IPS-18a (cell line): ENCODE results near the gene REV1.

ENCODE experiments used
- H3K27ac ChIP-seq: one replicate; pipeline ENCODE4 v1.5.1; 2013; ENCODE audit warnings: low read length
- H3K27me3 ChIP-seq: one replicate; pipeline ENCODE4 v1.6.1; 2013; ENCODE audit warnings: mild to moderate bottlenecking, low read length; ENCODE audit not compliant: control insufficient read depth, insufficient read depth
- H3K36me3 ChIP-seq: one replicate; pipeline ENCODE4 v1.6.1; 2013; ENCODE audit warnings: low read depth, low read length; ENCODE audit not compliant: control insufficient read depth
- H3K4me1 ChIP-seq: one replicate; pipeline ENCODE4 v1.6.1; 2013; ENCODE audit warnings: low read depth, low read length; ENCODE audit not compliant: control insufficient read depth
- H3K4me3 ChIP-seq: one replicate; pipeline ENCODE4 v1.5.1; 2013; ENCODE audit warnings: low read length
- H3K9ac ChIP-seq: one replicate; pipeline ENCODE4 v1.6.1; 2013; ENCODE audit warnings: mild to moderate bottlenecking, low read length, moderate library complexity
- H3K9me3 ChIP-seq: one replicate; pipeline ENCODE4 v1.6.1; 2013; ENCODE audit warnings: low read depth, low read length; ENCODE audit not compliant: control insufficient read depth

The REV1 gene

DNA sequence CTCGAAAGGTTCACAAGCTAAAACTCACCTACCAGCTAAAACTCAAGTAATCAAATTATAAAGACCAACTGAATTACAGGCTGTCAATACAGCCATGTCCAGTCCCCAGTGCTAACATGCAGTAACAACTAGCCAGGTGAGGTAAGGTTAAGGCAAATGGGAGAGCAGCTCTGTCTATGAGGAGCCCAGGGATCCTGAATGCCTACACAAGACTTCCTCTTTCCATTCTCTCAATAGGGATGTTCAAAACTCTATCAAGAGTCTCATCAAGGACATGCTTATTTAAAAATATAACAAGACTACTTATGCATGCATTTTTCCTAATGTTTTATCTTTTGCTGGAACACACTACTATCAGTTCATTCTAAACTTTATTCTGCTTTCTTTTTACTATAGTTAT, 20.4 kb downstream of the REV1 start:
- Histone ChIP-seq H3K27ac (no peak overlapping the region), H3K4me3 (no peak overlapping the region), H3K9me3 (no peaks in the 10 kb centered on the region), H3K36me3 (no peaks in the 10 kb centered on the region), H3K27me3 (no peaks in the 10 kb centered on the region), H3K4me1 (peaks cover 28% of the 10 kb centered on the region), H3K9ac (no peak overlapping the region)

- H3K9ac ChIP-seq, result no peak overlapping the region
- no peaks in the 10 kb centered on the region for H3K27me3 ChIP-seq
- no peaks in the 10 kb centered on the region for H3K9me3 ChIP-seq
- H3K4me3 ChIP-seq, result no peak overlapping the region
- peaks cover 17% of the 10 kb centered on the region for H3K4me1 ChIP-seq
- no peak overlapping the region for H3K27ac ChIP-seq
- H3K36me3 ChIP-seq, result no peaks in the 10 kb centered on the region
Measured at GRCh38 chr2:99468155-99468554, 21.7 kb downstream of the REV1 start.

DNA sequence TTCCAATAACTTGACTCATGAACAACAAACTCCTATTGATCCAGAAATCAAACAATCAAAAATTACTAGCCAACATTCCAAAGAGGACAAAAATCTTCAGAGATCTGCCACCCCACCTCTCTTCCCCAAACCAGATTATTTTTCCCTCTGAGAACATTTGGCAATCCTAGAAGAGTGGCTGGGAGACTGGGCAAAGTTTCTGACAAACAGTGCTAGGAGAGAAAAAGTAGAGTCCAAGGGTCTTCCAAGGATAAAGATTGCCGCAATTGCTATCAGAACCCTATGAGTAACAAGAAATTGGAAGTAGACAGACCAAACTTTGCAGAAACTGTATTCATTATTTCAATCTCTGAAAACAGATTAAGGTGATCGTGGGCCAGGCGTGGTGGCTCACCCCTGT, 22.4 kb downstream of the REV1 start:
- Histone ChIP-seq H3K4me1 (peaks cover 13% of the 10 kb centered on the region), H3K9ac (no peak overlapping the region), H3K27me3 (no peaks in the 10 kb centered on the region), H3K4me3 (no peak overlapping the region), H3K27ac (no peak overlapping the region), H3K9me3 (no peaks in the 10 kb centered on the region), H3K36me3 (no peaks in the 10 kb centered on the region)

- Histone ChIP-seq H3K36me3 (peaks cover 26% of the 10 kb centered on the region), H3K27me3 (no peaks in the 10 kb centered on the region), H3K9ac (no peak overlapping the region), H3K27ac (no peak overlapping the region), H3K4me3 (no peak overlapping the region), H3K9me3 (no peaks in the 10 kb centered on the region), H3K4me1 (peaks cover 10% of the 10 kb centered on the region)
Measured at GRCh38 chr2:99461828-99462483, 27.9 kb downstream of the REV1 start.

GRCh38 chr2:99458529-99458928, 31.3 kb downstream of the REV1 start:
- Histone ChIP-seq H3K27ac (no peak overlapping the region), H3K27me3 (no peaks in the 10 kb centered on the region), H3K9me3 (no peaks in the 10 kb centered on the region), H3K9ac (no peak overlapping the region), H3K4me1 (peaks cover 10% of the 10 kb centered on the region), H3K4me3 (no peak overlapping the region), H3K36me3 (peaks cover 49% of the 10 kb centered on the region)

- Histone ChIP-seq H3K9ac (no peak overlapping the region), H3K36me3 (peaks cover 32% of the 10 kb centered on the region), H3K4me3 (no peak overlapping the region), H3K9me3 (no peaks in the 10 kb centered on the region), H3K27me3 (no peaks in the 10 kb centered on the region), H3K4me1 (no peaks in the 10 kb centered on the region), H3K27ac (no peak overlapping the region)
Measured at GRCh38 chr2:99451686-99452085, 38.1 kb downstream of the REV1 start.

DNA sequence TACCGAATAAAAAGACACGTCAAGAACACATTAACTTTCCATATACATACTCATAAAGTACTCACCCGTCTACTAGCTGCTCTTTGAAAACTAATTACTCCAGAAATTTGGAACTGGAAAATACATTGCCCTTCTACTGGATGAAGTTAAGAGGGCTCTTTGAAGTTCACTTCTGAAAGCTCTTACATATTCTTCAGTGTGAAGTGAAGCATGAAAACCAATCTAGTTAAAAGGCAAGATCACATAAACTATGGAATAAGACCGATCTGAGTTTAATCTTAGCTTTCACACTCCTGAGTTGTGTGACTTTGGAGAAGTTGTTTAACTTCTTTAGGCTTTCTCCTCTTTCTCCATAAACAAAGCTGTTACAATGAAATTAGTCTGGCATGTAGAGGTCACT, 38.5 kb downstream of the REV1 start:
- Histone ChIP-seq H3K4me3 (no peak overlapping the region), H3K4me1 (no peaks in the 10 kb centered on the region), H3K27me3 (no peaks in the 10 kb centered on the region), H3K9me3 (no peaks in the 10 kb centered on the region), H3K9ac (no peak overlapping the region), H3K27ac (no peak overlapping the region), H3K36me3 (peaks cover 28% of the 10 kb centered on the region)

DNA sequence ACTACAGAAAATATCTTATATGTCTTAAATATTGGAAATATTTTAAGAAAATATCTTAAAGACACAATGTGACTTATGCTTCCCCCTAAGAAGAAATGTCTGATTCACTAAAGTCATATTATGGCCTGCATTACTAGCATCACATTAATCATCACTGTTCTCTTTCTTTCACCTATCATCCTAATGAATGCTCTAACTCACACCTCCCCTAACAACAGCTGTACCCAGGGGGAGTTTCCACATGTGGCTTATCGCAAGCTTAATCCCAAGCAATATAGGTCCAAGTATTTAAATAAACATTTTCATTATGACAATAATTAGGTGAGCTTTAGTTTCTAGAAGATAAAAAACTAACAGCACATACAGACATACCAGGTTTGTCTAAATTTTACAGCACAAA, 39.6 kb downstream of the REV1 start:
- Histone ChIP-seq H3K27ac (no peak overlapping the region), H3K27me3 (no peaks in the 10 kb centered on the region), H3K4me1 (no peaks in the 10 kb centered on the region), H3K9me3 (no peaks in the 10 kb centered on the region), H3K36me3 (peaks cover 19% of the 10 kb centered on the region), H3K9ac (no peak overlapping the region), H3K4me3 (no peak overlapping the region)

GRCh38 chr2:99448556-99448955, 41.3 kb downstream of the REV1 start:
- Histone ChIP-seq H3K9ac (no peak overlapping the region), H3K36me3 (peaks cover 13% of the 10 kb centered on the region), H3K27me3 (no peaks in the 10 kb centered on the region), H3K4me1 (no peaks in the 10 kb centered on the region), H3K4me3 (no peak overlapping the region), H3K27ac (no peak overlapping the region), H3K9me3 (no peaks in the 10 kb centered on the region)

- Histone ChIP-seq H3K9ac (no peak overlapping the region), H3K36me3 (peaks cover 2% of the 10 kb centered on the region), H3K9me3 (no peaks in the 10 kb centered on the region), H3K4me1 (peaks cover 10% of the 10 kb centered on the region), H3K27ac (no peak overlapping the region), H3K27me3 (no peaks in the 10 kb centered on the region), H3K4me3 (no peak overlapping the region)
Measured at GRCh38 chr2:99445065-99445464, 44.8 kb downstream of the REV1 start.

- no peak overlapping the region for H3K9ac ChIP-seq
- no peak overlapping the region for H3K27ac ChIP-seq
- no peak overlapping the region for H3K4me3 ChIP-seq
- H3K9me3 ChIP-seq, result no peaks in the 10 kb centered on the region
- H3K27me3 ChIP-seq, result no peaks in the 10 kb centered on the region
- H3K4me1 ChIP-seq, result peaks cover 15% of the 10 kb centered on the region
- peaks cover 2% of the 10 kb centered on the region for H3K36me3 ChIP-seq
Measured at GRCh38 chr2:99444222-99444621, 45.6 kb downstream of the REV1 start.

GRCh38 chr2:99442837-99443236, 47.0 kb downstream of the REV1 start:
- Histone ChIP-seq H3K9me3 (no peaks in the 10 kb centered on the region), H3K36me3 (peaks cover 12% of the 10 kb centered on the region), H3K4me3 (no peak overlapping the region), H3K27me3 (no peaks in the 10 kb centered on the region), H3K4me1 (peaks cover 15% of the 10 kb centered on the region), H3K27ac (no peak overlapping the region), H3K9ac (no peak overlapping the region)
